ENCODE data around the gene NR3C2.
"Not testable (repeated sequence)": the region's sequence is repeated elsewhere in the genome, so short reads cannot be mapped to it uniquely, and the experiment has no call there.

The NR3C2 gene

DNA sequence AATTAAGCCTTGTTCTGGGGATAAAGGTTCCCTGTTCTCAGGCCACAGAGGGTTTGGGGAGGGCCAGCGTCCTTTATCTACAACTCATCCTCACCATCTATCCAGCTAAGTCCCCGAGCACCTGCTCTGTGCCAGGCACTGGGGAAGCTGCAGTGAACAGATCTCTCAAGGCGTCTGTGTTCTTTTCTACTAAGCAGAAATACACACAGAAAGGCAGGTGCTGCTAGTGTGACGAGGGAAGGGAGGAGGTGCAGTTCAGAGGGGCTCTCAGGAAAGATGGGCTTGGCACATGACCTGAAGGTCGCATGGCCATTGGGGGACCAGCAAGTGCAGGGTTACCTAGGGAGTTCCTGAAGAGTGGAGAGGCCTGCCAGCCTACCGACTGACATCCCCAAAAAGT, 352.2 kb downstream of the NR3C2 start:
- DNase-seq (ENCODE audit: low spot score): no peak
- Histone ChIP-seq H3K4me1 (ENCODE audit: insufficient read depth, poor library complexity, severe bottlenecking) (no peaks in the 10 kb centered on the region), H3K36me3 (ENCODE audit: low read depth) (no peaks in the 10 kb centered on the region), H3K4me3 (ENCODE audit: severe bottlenecking) (no peak overlapping the region), H3K27me3 (ENCODE audit: insufficient read depth, poor library complexity, severe bottlenecking) (no peaks in the 10 kb centered on the region), H3K27ac (ENCODE audit: poor library complexity, severe bottlenecking) (no peak overlapping the region), H3K9me3 (ENCODE audit: severe bottlenecking) (no peaks in the 10 kb centered on the region)
- no peak for ATAC-seq (ENCODE audit: low read depth)
- TF ChIP-seq, protein P1, sequence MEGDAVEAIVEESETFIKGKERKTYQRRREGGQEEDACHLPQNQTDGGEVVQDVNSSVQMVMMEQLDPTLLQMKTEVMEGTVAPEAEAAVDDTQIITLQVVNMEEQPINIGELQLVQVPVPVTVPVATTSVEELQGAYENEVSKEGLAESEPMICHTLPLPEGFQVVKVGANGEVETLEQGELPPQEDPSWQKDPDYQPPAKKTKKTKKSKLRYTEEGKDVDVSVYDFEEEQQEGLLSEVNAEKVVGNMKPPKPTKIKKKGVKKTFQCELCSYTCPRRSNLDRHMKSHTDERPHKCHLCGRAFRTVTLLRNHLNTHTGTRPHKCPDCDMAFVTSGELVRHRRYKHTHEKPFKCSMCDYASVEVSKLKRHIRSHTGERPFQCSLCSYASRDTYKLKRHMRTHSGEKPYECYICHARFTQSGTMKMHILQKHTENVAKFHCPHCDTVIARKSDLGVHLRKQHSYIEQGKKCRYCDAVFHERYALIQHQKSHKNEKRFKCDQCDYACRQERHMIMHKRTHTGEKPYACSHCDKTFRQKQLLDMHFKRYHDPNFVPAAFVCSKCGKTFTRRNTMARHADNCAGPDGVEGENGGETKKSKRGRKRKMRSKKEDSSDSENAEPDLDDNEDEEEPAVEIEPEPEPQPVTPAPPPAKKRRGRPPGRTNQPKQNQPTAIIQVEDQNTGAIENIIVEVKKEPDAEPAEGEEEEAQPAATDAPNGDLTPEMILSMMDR (IDR thresholded peaks at IDR 0.05; ENCODE audit: poor library complexity, severe bottlenecking): no peak

DNA sequence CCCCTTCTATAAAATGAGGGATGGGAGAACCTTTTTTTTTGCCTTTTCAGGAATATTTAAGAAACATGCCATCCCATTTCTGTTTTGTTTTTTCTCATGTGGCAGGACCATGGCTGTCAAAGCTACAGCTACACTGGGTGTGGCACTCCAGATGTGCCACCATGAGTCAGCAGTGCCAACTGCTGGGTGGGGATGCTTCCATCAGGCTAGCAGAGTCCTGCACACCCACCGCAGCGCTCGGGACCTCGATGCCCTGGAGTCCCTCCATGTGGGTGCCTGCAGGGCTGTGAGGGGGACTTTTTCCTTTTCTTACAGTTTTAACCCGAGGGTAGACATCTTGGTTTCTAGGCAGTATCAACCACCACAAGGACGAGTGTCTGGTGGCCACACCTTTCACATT, 352.6 kb downstream of the NR3C2 start:
- Histone ChIP-seq H3K9me3 (ENCODE audit: severe bottlenecking) (no peaks in the 10 kb centered on the region), H3K36me3 (ENCODE audit: low read depth) (no peaks in the 10 kb centered on the region), H3K27me3 (ENCODE audit: insufficient read depth, poor library complexity, severe bottlenecking) (no peaks in the 10 kb centered on the region), H3K4me3 (ENCODE audit: severe bottlenecking) (no peak overlapping the region), H3K4me1 (ENCODE audit: insufficient read depth, poor library complexity, severe bottlenecking) (no peaks in the 10 kb centered on the region), H3K27ac (ENCODE audit: poor library complexity, severe bottlenecking) (no peak overlapping the region)
- DNase-seq (ENCODE audit: low spot score) (no peak), ATAC-seq (ENCODE audit: low read depth) (0 out of 3 replicates have a peak, but pooled peaks have one; percentile 29)
- TF ChIP-seq, protein P1 (IDR thresholded peaks at IDR 0.05; ENCODE audit: poor library complexity, severe bottlenecking): no peak

DNA sequence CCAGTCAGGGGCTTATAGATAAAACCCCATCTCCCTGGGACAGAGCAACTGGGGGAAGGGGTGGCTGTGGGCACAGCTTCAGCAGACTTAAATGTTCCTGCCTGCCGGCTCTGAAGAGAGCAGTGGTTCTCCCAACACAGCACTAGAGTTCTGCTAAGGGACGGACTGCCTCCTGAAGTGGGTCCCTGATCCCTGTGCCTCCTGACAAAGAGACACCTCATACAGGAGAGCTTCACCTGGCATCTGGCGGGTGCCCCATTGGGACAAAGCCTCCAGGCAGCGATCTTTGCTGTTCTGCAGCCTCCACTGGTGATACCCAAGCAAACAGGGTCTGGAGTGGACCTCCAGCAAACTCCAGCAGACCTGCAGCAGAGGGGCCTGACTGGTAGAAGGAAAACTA, 359.1 kb downstream of the NR3C2 start:
- not testable (repeated sequence) for H3K27me3 ChIP-seq (ENCODE audit: insufficient read depth, poor library complexity, severe bottlenecking); H3K9me3 ChIP-seq (ENCODE audit: severe bottlenecking); H3K4me3 ChIP-seq (ENCODE audit: severe bottlenecking); H3K36me3 ChIP-seq (ENCODE audit: low read depth); H3K4me1 ChIP-seq (ENCODE audit: insufficient read depth, poor library complexity, severe bottlenecking); DNase-seq (ENCODE audit: low spot score); ATAC-seq (ENCODE audit: low read depth); H3K27ac ChIP-seq (ENCODE audit: poor library complexity, severe bottlenecking)

DNA sequence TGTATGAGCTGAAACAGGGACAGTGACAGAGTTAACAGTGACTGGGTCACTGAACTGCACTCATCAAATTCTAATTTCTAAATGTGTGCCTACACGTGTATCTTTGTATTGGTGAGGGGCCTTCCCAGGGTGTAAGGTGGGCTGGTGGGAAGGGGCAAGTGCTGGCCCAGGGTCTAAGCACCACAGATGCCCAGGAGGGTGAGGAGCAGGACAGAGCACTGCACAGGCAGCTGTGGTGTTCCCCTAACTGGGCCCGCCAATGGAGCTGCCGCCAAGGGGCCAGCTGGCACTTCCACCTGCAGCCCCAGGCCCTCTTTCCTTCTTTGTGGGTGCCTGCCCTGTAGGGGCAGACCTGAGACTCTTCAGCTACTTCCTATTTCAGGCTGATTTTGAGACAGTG, 360.5 kb downstream of the NR3C2 start:
- no peak for DNase-seq (ENCODE audit: low spot score)
- Histone ChIP-seq H3K27me3 (ENCODE audit: insufficient read depth, poor library complexity, severe bottlenecking) (no peaks in the 10 kb centered on the region), H3K4me1 (ENCODE audit: insufficient read depth, poor library complexity, severe bottlenecking) (no peaks in the 10 kb centered on the region), H3K4me3 (ENCODE audit: severe bottlenecking) (no peak overlapping the region), H3K36me3 (ENCODE audit: low read depth) (no peaks in the 10 kb centered on the region), H3K27ac (ENCODE audit: poor library complexity, severe bottlenecking) (no peak overlapping the region), H3K9me3 (ENCODE audit: severe bottlenecking) (no peaks in the 10 kb centered on the region)
- ATAC-seq (ENCODE audit: low read depth): no peak
- TF ChIP-seq, protein P1 (IDR thresholded peaks at IDR 0.05; ENCODE audit: poor library complexity, severe bottlenecking): no peak

DNA sequence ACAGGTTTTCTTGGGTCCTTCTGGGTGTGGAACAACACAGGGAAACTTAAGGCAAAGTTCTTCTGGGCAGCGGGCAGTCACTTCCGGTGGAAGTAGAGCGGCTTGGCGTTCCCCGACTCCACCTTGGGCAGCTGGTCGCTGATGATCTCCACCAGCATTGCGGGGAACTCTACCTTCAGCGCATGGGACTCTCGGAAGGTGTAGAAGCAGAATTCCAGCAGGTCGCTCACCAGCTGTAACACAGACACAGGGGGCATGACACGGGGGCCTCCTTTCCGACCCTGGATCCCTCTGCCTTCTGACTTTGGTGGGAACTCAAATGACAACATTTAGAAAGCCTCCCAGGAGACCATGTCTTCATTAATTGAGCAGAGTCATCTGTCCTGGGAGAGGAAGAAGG, 360.9 kb downstream of the NR3C2 start:
- Histone ChIP-seq H3K36me3 (ENCODE audit: low read depth) (no peaks in the 10 kb centered on the region), H3K27ac (ENCODE audit: poor library complexity, severe bottlenecking) (no peak overlapping the region), H3K4me3 (ENCODE audit: severe bottlenecking) (no peak overlapping the region), H3K4me1 (ENCODE audit: insufficient read depth, poor library complexity, severe bottlenecking) (no peaks in the 10 kb centered on the region), H3K27me3 (ENCODE audit: insufficient read depth, poor library complexity, severe bottlenecking) (no peaks in the 10 kb centered on the region), H3K9me3 (ENCODE audit: severe bottlenecking) (no peaks in the 10 kb centered on the region)
- ATAC-seq (ENCODE audit: low read depth): no peak
- TF ChIP-seq, protein P1 (IDR thresholded peaks at IDR 0.05; ENCODE audit: poor library complexity, severe bottlenecking): no peak
- DNase-seq (ENCODE audit: low spot score): no peak
